Progenitor cell of endocrine pancreas (in vitro differentiated cells): ENCODE measurements around the gene CLCN6. TPM values are rescaled to one million over a fixed set of nuclear protein-coding genes. Genes with fewer than 3 reads are reported as not detected.

Experiments
- DNase-seq: peaks from one replicate; pipeline ENCODE4 v3.0.0; 2021; ENCODE audit warnings: low spot score; ENCODE audit not compliant: unreplicated experiment
- H3K27ac Mint-ChIP-seq: 2 replicates; pipeline ENCODE4 v1.8.0; 2021; ENCODE audit warnings: mild to moderate bottlenecking, moderate library complexity, mixed read lengths
- H3K27me3 Mint-ChIP-seq: 2 replicates; pipeline ENCODE4 v1.8.0; 2021; ENCODE audit warnings: mixed read lengths
- H3K36me3 Mint-ChIP-seq: 2 replicates; pipeline ENCODE4 v1.8.0; 2022; ENCODE audit warnings: mixed read lengths; ENCODE audit not compliant: insufficient read depth
- H3K4me1 Mint-ChIP-seq: 2 replicates; pipeline ENCODE4 v1.8.0; 2021; ENCODE audit warnings: low read depth, mixed read lengths
- H3K4me3 Mint-ChIP-seq: 2 replicates; pipeline ENCODE4 v1.8.0; 2021; ENCODE audit warnings: low read depth, mild to moderate bottlenecking, moderate library complexity, mixed read lengths
- H3K9me3 Mint-ChIP-seq: 2 replicates; pipeline ENCODE4 v1.8.0; 2021; ENCODE audit warnings: low read depth, mixed read lengths
- CTCF ChIP-seq: fragments of 200-600 bp; sonication (generic); IDR thresholded peaks from one replicate; pipeline ENCODE4 v1.5.0; 2021; ENCODE audit warnings: antibody characterized with exemption, mild to moderate bottlenecking; ENCODE audit not compliant: unreplicated experiment
- total RNA-seq: library from RNA; stranded (reverse); gene quantifications from 2 replicates; pipeline ENCODE4 v1.2.1, GENCODE V29; 2021

Gene CLCN6
- total RNA-seq, 1 donor from 2014 or later: 44.3 TPM

- Mint-ChIP-seq H3K4me1 (peaks cover 12% of the 10 kb centered on the region), H3K9me3 (no peaks in the 10 kb centered on the region), H3K27ac (no peak overlapping the region), H3K4me3 (no peak overlapping the region), H3K36me3 (no peaks in the 10 kb centered on the region), H3K27me3 (peaks cover 5% of the 10 kb centered on the region)
- DNase-seq: no peak
- no peak for TF ChIP-seq CTCF
These were observed 72.3 kb downstream of the CLCN6 start for GRCh38 chr1:11878081-11878890.

GRCh38 chr1:11878891-11879190 is 72.8 kb downstream of the CLCN6 start:
- H3K27ac Mint-ChIP-seq: no peak overlapping the region

GRCh38 chr1:11879311-11880180 is 73.6 kb downstream of the CLCN6 start:
- DNase-seq: no peak
- no peak for TF ChIP-seq CTCF
- Mint-ChIP-seq H3K36me3 (no peaks in the 10 kb centered on the region), H3K9me3 (no peaks in the 10 kb centered on the region), H3K4me3 (no peak overlapping the region), H3K4me1 (peaks cover 12% of the 10 kb centered on the region), H3K27me3 (peaks cover 5% of the 10 kb centered on the region), H3K27ac (no peak overlapping the region)

More at GRCh38 chr1:11878891-11879190, 72.8 kb downstream of the CLCN6 start:
- Mint-ChIP-seq H3K27me3 (peaks cover 5% of the 10 kb centered on the region), H3K9me3 (no peaks in the 10 kb centered on the region), H3K4me3 (no peak overlapping the region), H3K4me1 (peaks cover 12% of the 10 kb centered on the region), H3K36me3 (no peaks in the 10 kb centered on the region)
- TF ChIP-seq CTCF: no peak
- no peak for DNase-seq

GRCh38 chr1:11880181-11880575 is 74.2 kb downstream of the CLCN6 start:
- DNase-seq: no peak
- Mint-ChIP-seq H3K4me1 (peaks cover 12% of the 10 kb centered on the region), H3K27ac (no peak overlapping the region)

More at GRCh38 chr1:11880181-11880575, 74.2 kb downstream of the CLCN6 start:
- peaks cover 5% of the 10 kb centered on the region for H3K27me3 Mint-ChIP-seq
- H3K4me3 Mint-ChIP-seq: no peak overlapping the region
- TF ChIP-seq CTCF: no peak
- no peaks in the 10 kb centered on the region for H3K36me3 Mint-ChIP-seq
- no peaks in the 10 kb centered on the region for H3K9me3 Mint-ChIP-seq
